Central memory CD8-positive, alpha-beta T cell (primary cell): ENCODE measurements around the gene TNS2.

ENCODE experiments used
- ATAC-seq: fragments of 150-1000 bp; cut with Tn5 transposase; replicated peaks from 2 replicates; pipeline ENCODE4 v1.10.0; 2022; ENCODE audit warnings: mild to moderate bottlenecking, moderate FRiP score, moderate number of reproducible peaks; ENCODE audit not compliant: poor library complexity, severe bottlenecking; ENCODE audit errors: extremely low read depth
- DNase-seq, 2 donors: peaks; one replicate each; pipeline ENCODE4 v3.0.0; 2021; ENCODE audit warnings: low spot score in 2 of 2
- H3K27ac Mint-ChIP-seq: one replicate; pipeline ENCODE4 v1.8.0; 2022; ENCODE audit warnings: low read depth, mild to moderate bottlenecking, moderate library complexity, mixed read lengths
- H3K27me3 Mint-ChIP-seq: one replicate; pipeline ENCODE4 v1.8.0; 2022; ENCODE audit warnings: mixed read lengths
- H3K36me3 Mint-ChIP-seq: one replicate; pipeline ENCODE4 v1.8.0; 2022; ENCODE audit warnings: mild to moderate bottlenecking, moderate library complexity, mixed read lengths; ENCODE audit not compliant: insufficient read depth
- H3K4me1 Mint-ChIP-seq: one replicate; pipeline ENCODE4 v1.8.0; 2022; ENCODE audit warnings: mixed read lengths
- H3K4me3 Mint-ChIP-seq: one replicate; pipeline ENCODE4 v1.8.0; 2022; ENCODE audit warnings: mild to moderate bottlenecking, moderate library complexity, mixed read lengths
- H3K9me3 Mint-ChIP-seq: one replicate; pipeline ENCODE4 v1.8.0; 2022; ENCODE audit warnings: mixed read lengths

The TNS2 gene

GRCh38 chr12:53113951-53114350, 64.1 kb downstream of the TNS2 start:
- H3K36me3 Mint-ChIP-seq: no peaks in the 10 kb centered on the region
- H3K27me3 Mint-ChIP-seq: no peaks in the 10 kb centered on the region
- no peaks in the 10 kb centered on the region for H3K4me1 Mint-ChIP-seq
- no peak overlapping the region for H3K4me3 Mint-ChIP-seq
- no peak for DNase-seq
- no peaks in the 10 kb centered on the region for H3K9me3 Mint-ChIP-seq
- H3K27ac Mint-ChIP-seq: no peak overlapping the region
- no peak for ATAC-seq
